Thyroid gland (tissue), 4 donors: ENCODE data around the gene PRKCA.

ENCODE experiments used
- CTCF ChIP-seq, 6 experiments: fragments of 200-600 bp in 3 of 6; fragments of 450-650 bp in 3 of 6; sonication (generic) in 3 of 6; IDR thresholded peaks; one replicate each; pipeline ENCODE4 v1.5.1; 2016 to 2019; ENCODE audit warnings: antibody characterized with exemption in 6 of 6, mild to moderate bottlenecking in 2 of 6, inconsistent platforms in 1 of 6, moderate library complexity in 1 of 6
- POLR2A ChIP-seq, 2 donors: fragments of 450-650 bp; IDR thresholded peaks; one replicate each; pipeline ENCODE4 v1.6.1; 2017; ENCODE audit warnings: antibody characterized with exemption in 2 of 2, mild to moderate bottlenecking in 2 of 2, moderate library complexity in 1 of 2

DNA sequence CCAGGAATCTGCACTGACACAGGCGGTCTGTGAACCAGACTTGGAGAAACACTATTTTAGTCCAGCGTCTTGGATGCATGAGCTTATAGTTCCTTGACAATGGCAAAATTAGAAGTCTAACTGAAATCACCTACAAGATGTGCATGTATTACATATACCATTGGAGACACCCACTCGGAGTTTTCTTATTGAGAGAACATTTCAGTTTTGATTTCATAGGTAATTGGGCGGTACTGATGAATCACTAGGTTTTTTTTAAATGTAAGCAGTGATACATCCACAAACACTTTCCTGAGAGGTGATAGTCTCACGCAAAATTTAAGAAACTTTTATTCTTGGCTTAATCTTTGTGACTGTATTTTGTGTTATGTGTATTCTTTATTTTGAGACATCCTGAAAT lies 69.8 kb downstream of the PRKCA start:
- TF ChIP-seq POLR2A (IDR thresholded peaks at IDR 0.05) (no peak), CTCF (IDR thresholded peaks at IDR 0.05) (no peak)
